HCT116 (cell line): ENCODE results near the gene CISD1.

Experiments
- ATF3 ChIP-seq: IDR thresholded peaks from 2 replicates; pipeline ENCODE4 v1.6.1; 2012
- CBX3 ChIP-seq: IDR thresholded peaks from 2 replicates; pipeline ENCODE4 v1.6.1; 2012; ENCODE audit warnings: low read depth
- EZH2 ChIP-seq: fragments of 200-600 bp; sonication (generic); IDR thresholded peaks from 2 replicates; pipeline ENCODE4 v1.6.1; 2017; ENCODE audit warnings: antibody characterized with exemption, mixed run types
- EZH2phosphoT487 ChIP-seq: fragments of 200-600 bp; IDR thresholded peaks from 2 replicates; pipeline ENCODE4 v1.6.1; 2018; ENCODE audit warnings: antibody characterized with exemption, borderline replicate concordance
- POLR2A ChIP-seq: IDR thresholded peaks from 2 replicates; pipeline ENCODE4 v1.7.0; 2011; ENCODE audit warnings: borderline replicate concordance; ENCODE audit not compliant: insufficient read depth, insufficient read length; ENCODE audit errors: extremely low read depth
- POLR2AphosphoS5 ChIP-seq: IDR thresholded peaks from 2 replicates; pipeline ENCODE4 v1.6.1; 2011; ENCODE audit warnings: mild to moderate bottlenecking, low read depth, low read length, moderate library complexity
- RAD21 ChIP-seq: IDR thresholded peaks from 2 replicates; pipeline ENCODE4 v1.6.1; 2012; ENCODE audit warnings: low read depth, mild to moderate bottlenecking
- SP1 ChIP-seq: IDR thresholded peaks from 2 replicates; pipeline ENCODE4 v1.6.1; 2012; ENCODE audit warnings: low read depth
- YY1 ChIP-seq: IDR thresholded peaks from 2 replicates; pipeline ENCODE4 v1.6.1; 2011; ENCODE audit warnings: low read length, low read depth, moderate library complexity, mild to moderate bottlenecking; ENCODE audit not compliant: insufficient replicate concordance; ENCODE audit errors: extremely low read depth
- TF ChIP-seq, protein P1 (sequence below), 3 experiments: fragments of 200-600 bp in 1 of 3; sonication (generic) in 1 of 3; IDR thresholded peaks in 2 of 3; conservative IDR thresholded peaks in 1 of 3; 2 replicates each; pipeline ENCODE4 v1.5.1; 2012 to 2017; ENCODE audit warnings: low read depth in 2 of 3, low read length in 2 of 3, antibody characterized with exemption in 1 of 3, borderline replicate concordance in 1 of 3, control low read depth in 1 of 3, mild to moderate bottlenecking in 1 of 3, mixed read lengths in 1 of 3, mixed run types in 1 of 3, moderate library complexity in 1 of 3; ENCODE audit not compliant: insufficient read depth in 1 of 3

DNA sequence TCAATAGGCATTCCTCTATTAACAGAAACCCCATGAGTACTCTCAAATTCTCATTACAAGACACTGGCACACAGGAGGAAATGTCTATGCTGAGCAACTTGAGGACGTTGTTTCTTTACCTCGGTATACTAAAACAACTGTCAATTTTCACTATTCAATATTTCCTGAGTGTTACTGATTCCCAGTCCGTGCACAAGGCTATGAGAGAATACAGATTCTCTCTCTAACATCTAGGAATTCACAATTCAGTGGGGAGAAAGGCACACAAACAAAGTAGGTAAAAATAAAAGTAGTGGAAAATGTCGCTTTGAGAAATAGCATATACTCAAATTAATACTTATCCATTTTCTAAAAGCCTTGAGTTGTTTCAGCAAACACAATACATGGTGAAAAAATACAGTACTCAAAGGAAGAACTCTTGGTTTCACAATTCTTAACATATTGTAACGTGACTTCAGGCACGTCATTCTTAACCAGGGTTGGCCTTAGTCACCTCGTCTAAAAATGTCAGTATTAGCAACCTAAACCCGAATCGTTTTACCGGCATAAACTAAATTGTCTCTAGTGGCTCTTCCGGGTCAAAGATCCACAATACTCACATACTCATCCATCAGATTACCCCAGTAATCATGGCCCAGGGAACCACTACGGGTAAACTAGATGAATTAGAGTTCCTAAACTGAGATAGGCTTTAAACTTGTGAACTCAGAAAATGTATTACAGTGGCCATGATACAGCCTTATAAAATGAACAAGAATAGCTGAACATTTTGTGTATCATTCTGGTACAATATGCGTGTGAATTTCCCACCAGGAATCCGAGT is 2.7 kb upstream of the CISD1 start:
- TF ChIP-seq EZH2phosphoT487 (no peak), POLR2AphosphoS5 (no peak), EZH2 (no peak), YY1 (no peak), POLR2A (no peak), ATF3 (no peak), SP1 (no peak), CBX3 (no peak), RAD21 (no peak)
- TF ChIP-seq, protein P1, sequence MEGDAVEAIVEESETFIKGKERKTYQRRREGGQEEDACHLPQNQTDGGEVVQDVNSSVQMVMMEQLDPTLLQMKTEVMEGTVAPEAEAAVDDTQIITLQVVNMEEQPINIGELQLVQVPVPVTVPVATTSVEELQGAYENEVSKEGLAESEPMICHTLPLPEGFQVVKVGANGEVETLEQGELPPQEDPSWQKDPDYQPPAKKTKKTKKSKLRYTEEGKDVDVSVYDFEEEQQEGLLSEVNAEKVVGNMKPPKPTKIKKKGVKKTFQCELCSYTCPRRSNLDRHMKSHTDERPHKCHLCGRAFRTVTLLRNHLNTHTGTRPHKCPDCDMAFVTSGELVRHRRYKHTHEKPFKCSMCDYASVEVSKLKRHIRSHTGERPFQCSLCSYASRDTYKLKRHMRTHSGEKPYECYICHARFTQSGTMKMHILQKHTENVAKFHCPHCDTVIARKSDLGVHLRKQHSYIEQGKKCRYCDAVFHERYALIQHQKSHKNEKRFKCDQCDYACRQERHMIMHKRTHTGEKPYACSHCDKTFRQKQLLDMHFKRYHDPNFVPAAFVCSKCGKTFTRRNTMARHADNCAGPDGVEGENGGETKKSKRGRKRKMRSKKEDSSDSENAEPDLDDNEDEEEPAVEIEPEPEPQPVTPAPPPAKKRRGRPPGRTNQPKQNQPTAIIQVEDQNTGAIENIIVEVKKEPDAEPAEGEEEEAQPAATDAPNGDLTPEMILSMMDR (IDR thresholded peaks at IDR 0.05 in 2 of 3, conservative IDR thresholded peaks at IDR 0.05 in 1 of 3; ENCODE audit: borderline replicate concordance in 1 of 3, insufficient read depth in 1 of 3, low read depth in 2 of 3, low read length in 2 of 3): no peak
